ENCODE data around the gene CLDN10. TPM values are rescaled to one million over a fixed set of nuclear protein-coding genes. Genes with fewer than 3 reads are reported as not detected.

Gene CLDN10
- total and polyA plus RNA-seq, 2 donors (not counting 1 experiment from before 2014, with no cell fraction given) = not detected

GRCh38 chr13:95505265-95505664 is 47.3 kb upstream of the CLDN10 start:
- intact Hi-C loops (cut with micrococcal nuclease) = no loop called here
- H3K4me2 ChIP-seq (replicated peaks; ENCODE audit: low read depth, low read length, poor library complexity, severe bottlenecking) = no peak overlapping the region
- ChIA-PET CTCF (interaction anchor here (0.5 kb wide), 1 partner anchor 9 kb away, joined by 3 read pairs; no protein-coding TSS in a partner anchor), POLR2A (no interaction called here)
- TF ChIP-seq EZH2 (IDR thresholded peaks at IDR 0.05; ENCODE audit: borderline replicate concordance, insufficient read depth, low read depth, low read length, poor library complexity, severe bottlenecking) (no peak), CTCF (IDR thresholded peaks at IDR 0.05) (no peak)
- WGBS (ENCODE audit: insufficient coverage) = 83% methylated on average over 2 of the region's 3 CpGs
- no peak overlapping the region for H3K27ac ChIP-seq (ENCODE audit: low read length in 2 of 2)
- H3K36me3 ChIP-seq (replicated peaks in 1 of 2; ENCODE audit: control extremely low read depth in 1 of 2, control insufficient read depth in 1 of 2, extremely low read depth in 1 of 2, insufficient read depth in 2 of 2, low read length in 1 of 2) = no peaks in the 10 kb centered on the region
- peaks cover 0 to 6% (median 0%) of the 10 kb centered on the region in 3 donors for H3K9me3 ChIP-seq (ENCODE audit: control extremely low read depth in 1 of 3, control insufficient read depth in 2 of 3, insufficient read depth in 1 of 3, low read length in 2 of 3)
- H4K20me1 ChIP-seq (ENCODE audit: control insufficient read depth, insufficient read depth, low read length, poor library complexity, severe bottlenecking) = no peaks in the 10 kb centered on the region
- Mint-ChIP-seq H3K27ac (no peak overlapping the region), H3K9me3 (ENCODE audit: insufficient read depth) (no peaks in the 10 kb centered on the region), H3K27me3 (peaks cover 4% of the 10 kb centered on the region), H3K4me1 (no peaks in the 10 kb centered on the region), H3K4me3 (no peak overlapping the region)
- no peaks in the 10 kb centered on the region for H3K27me3 ChIP-seq (replicated peaks in 1 of 4; ENCODE audit: control extremely low read depth in 1 of 4, control insufficient read depth in 3 of 4, insufficient read depth in 4 of 4, low read length in 3 of 4)
- H3K4me1 ChIP-seq (ENCODE audit: control insufficient read depth in 2 of 2, insufficient read depth in 2 of 2, low read length in 2 of 2) = no peaks in the 10 kb centered on the region
- H3K4me3 ChIP-seq (ENCODE audit: control extremely low read depth in 1 of 5, extremely low read depth in 1 of 5, insufficient read depth in 1 of 5, low read depth in 2 of 5, low read length in 4 of 5) = no peak overlapping the region
- H3K79me2 ChIP-seq (ENCODE audit: control insufficient read depth, insufficient read depth, low read length) = no peaks in the 10 kb centered on the region
- no peak for ATAC-seq (ENCODE audit: low read depth)
- H2AFZ ChIP-seq (ENCODE audit: insufficient read depth, low read depth, low read length, poor library complexity, severe bottlenecking) = no peak overlapping the region
- no peak for DNase-seq
- H3K9ac ChIP-seq (ENCODE audit: low read length) = no peak overlapping the region

- TF ChIP-seq EZH2 (IDR thresholded peaks at IDR 0.05; ENCODE audit: borderline replicate concordance, insufficient read depth, low read depth, low read length, poor library complexity, severe bottlenecking) (no peak), CTCF (IDR thresholded peaks at IDR 0.05) (no peak)
These were observed 46.5 kb upstream of the CLDN10 start for GRCh38 chr13:95505986-95506385.

More at GRCh38 chr13:95505986-95506385, 46.5 kb upstream of the CLDN10 start:
- H3K79me2 ChIP-seq (ENCODE audit: control insufficient read depth, insufficient read depth, low read length) = no peaks in the 10 kb centered on the region
- Mint-ChIP-seq H3K4me1 (no peaks in the 10 kb centered on the region), H3K9me3 (ENCODE audit: insufficient read depth) (no peaks in the 10 kb centered on the region), H3K27ac (no peak overlapping the region), H3K4me3 (no peak overlapping the region), H3K27me3 (peaks cover 4% of the 10 kb centered on the region)
- WGBS (ENCODE audit: insufficient coverage) = 80% methylated on average over 1 of the region's 4 CpGs
- no peaks in the 10 kb centered on the region for H4K20me1 ChIP-seq (ENCODE audit: control insufficient read depth, insufficient read depth, low read length, poor library complexity, severe bottlenecking)
- peaks cover 0 to 6% (median 0%) of the 10 kb centered on the region in 3 donors for H3K9me3 ChIP-seq (ENCODE audit: control extremely low read depth in 1 of 3, control insufficient read depth in 2 of 3, insufficient read depth in 1 of 3, low read length in 2 of 3)
- H3K4me2 ChIP-seq (replicated peaks; ENCODE audit: low read depth, low read length, poor library complexity, severe bottlenecking) = no peak overlapping the region
- H3K36me3 ChIP-seq (replicated peaks in 1 of 2; ENCODE audit: control extremely low read depth in 1 of 2, control insufficient read depth in 1 of 2, extremely low read depth in 1 of 2, insufficient read depth in 2 of 2, low read length in 1 of 2) = no peaks in the 10 kb centered on the region
- ChIA-PET CTCF (no interaction called here), POLR2A (no interaction called here)
- DNase-seq (no peak), ATAC-seq (ENCODE audit: low read depth) (no peak)
- intact Hi-C loops (cut with micrococcal nuclease) = no loop called here
- no peaks in the 10 kb centered on the region for H3K27me3 ChIP-seq (replicated peaks in 1 of 4; ENCODE audit: control extremely low read depth in 1 of 4, control insufficient read depth in 3 of 4, insufficient read depth in 4 of 4, low read length in 3 of 4)
- no peak overlapping the region for H3K9ac ChIP-seq (ENCODE audit: low read length)
- no peak overlapping the region for H2AFZ ChIP-seq (ENCODE audit: insufficient read depth, low read depth, low read length, poor library complexity, severe bottlenecking)
- H3K27ac ChIP-seq (ENCODE audit: low read length in 2 of 2) = no peak overlapping the region
- no peak overlapping the region for H3K4me3 ChIP-seq (ENCODE audit: control extremely low read depth in 1 of 5, extremely low read depth in 1 of 5, insufficient read depth in 1 of 5, low read depth in 2 of 5, low read length in 4 of 5)
- H3K4me1 ChIP-seq (ENCODE audit: control insufficient read depth in 2 of 2, insufficient read depth in 2 of 2, low read length in 2 of 2) = no peaks in the 10 kb centered on the region

Data from B cell (primary cell).